Fibroblast of the aortic adventitia (primary cell): ENCODE measurements around the gene HEPHL1. TPM values are rescaled to one million over a fixed set of nuclear protein-coding genes. Genes with fewer than 3 reads are reported as not detected.

ENCODE experiments used
- DNase-seq: peaks from one replicate; pipeline ENCODE4 v3.0.0-alpha.2; 2010; ENCODE audit warnings: low read depth
- H3K4me3 ChIP-seq: 2 replicates; pipeline ENCODE4 v1.5.1; 2011; ENCODE audit warnings: low read depth, mild to moderate bottlenecking, control low read depth, low read length, moderate library complexity
- total RNA-seq: library from RNA; depleted of rRNA; stranded (reverse); fragments of >200 nt; gene quantifications from 2 replicates; pipeline ENCODE4 v1.2.3, GENCODE V29; 2012; ENCODE audit warnings: low replicate concordance
- TF ChIP-seq, protein P1 (sequence below): IDR thresholded peaks from 2 replicates; pipeline ENCODE4 v1.5.1; 2011; ENCODE audit warnings: mild to moderate bottlenecking, low read length, control low read depth, inconsistent platforms; ENCODE audit not compliant: insufficient read depth

The HEPHL1 gene
- total RNA-seq, 1 donor, result not detected

DNA sequence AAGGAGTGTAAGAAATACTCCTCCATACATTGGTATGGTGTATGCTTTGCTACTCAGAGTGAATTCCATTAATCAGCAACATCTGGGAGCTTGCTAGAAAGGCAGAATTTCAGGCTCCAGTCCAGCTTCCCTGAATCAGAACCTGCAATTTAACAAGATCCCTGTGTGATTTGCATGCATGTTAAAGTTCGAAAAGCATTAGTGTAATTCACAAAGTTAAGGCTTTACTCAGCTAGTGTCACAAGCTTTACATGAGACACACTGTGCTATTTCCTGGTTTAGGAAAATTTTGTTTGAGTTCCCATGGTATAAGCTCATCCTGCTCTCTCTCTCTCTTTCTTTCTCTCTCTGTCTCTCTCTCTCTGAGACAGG is 37.0 kb upstream of the HEPHL1 start:
- DNase-seq, result peak; percentile 74
- H3K4me3 ChIP-seq, result no peak overlapping the region
- TF ChIP-seq, protein P1, sequence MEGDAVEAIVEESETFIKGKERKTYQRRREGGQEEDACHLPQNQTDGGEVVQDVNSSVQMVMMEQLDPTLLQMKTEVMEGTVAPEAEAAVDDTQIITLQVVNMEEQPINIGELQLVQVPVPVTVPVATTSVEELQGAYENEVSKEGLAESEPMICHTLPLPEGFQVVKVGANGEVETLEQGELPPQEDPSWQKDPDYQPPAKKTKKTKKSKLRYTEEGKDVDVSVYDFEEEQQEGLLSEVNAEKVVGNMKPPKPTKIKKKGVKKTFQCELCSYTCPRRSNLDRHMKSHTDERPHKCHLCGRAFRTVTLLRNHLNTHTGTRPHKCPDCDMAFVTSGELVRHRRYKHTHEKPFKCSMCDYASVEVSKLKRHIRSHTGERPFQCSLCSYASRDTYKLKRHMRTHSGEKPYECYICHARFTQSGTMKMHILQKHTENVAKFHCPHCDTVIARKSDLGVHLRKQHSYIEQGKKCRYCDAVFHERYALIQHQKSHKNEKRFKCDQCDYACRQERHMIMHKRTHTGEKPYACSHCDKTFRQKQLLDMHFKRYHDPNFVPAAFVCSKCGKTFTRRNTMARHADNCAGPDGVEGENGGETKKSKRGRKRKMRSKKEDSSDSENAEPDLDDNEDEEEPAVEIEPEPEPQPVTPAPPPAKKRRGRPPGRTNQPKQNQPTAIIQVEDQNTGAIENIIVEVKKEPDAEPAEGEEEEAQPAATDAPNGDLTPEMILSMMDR, result no peak

DNA sequence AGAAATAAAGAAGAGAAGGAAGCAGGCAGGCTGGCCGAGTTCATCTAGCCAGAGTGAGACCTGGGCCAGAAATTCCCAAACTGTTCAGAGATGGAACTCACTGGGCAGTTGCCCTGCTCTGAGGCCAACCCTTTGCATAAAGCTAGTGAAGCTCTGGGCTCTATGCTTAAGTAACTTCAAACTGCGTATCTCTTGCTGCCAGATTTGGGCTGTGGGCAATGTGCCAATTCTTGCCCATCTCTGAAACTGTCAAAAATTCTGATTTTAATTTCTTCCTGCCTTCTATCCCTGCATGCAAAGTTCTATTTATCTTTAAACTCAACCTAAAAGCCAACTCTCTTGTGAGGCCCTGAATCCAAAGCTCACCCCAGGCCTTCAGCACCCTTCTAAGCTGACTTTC is 36.2 kb upstream of the HEPHL1 start:
- TF ChIP-seq, protein P1, result no peak
- DNase-seq, result peak; percentile 30
- H3K4me3 ChIP-seq, result no peak overlapping the region

DNA sequence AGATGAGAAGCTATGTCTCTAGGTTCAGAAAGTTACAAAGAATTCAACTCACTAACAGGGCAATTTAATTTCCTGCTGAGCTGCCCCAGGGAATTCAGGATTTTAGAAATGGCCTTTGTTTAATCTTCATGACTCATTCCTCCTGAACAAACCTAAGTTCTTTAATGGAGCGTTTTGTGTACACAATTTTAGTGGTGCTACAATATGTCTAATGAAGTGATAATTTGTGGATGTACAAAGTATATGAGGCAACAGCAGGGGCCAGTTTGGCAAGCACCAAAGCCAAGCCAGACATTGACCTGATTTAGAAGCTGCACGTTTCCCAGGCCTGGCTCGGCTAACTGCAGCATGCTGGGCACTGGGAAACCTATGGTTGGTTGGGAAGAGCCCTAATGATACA is 34.4 kb upstream of the HEPHL1 start:
- TF ChIP-seq, protein P1, result no peak
- DNase-seq, result peak; percentile 73
- no peak overlapping the region for H3K4me3 ChIP-seq

DNA sequence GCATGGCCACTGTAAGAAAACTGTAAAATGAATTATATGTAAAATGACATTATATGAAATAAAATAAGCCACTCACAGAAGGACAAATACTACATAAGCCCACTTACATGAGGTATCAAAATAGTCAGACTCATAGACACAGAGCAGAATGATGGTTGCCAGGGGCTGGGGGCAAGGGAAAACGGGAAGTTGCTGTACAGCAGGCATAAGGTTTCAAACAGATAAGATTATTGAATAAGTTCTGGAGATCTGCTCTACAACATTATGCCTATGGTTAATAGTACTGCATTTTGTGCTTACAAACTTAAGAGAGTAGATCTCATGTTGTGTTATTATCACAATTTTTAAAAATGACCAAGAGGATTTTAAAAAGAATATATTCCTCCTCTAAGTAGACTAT is 32.7 kb upstream of the HEPHL1 start:
- no peak overlapping the region for H3K4me3 ChIP-seq
- TF ChIP-seq, protein P1, result no peak
- DNase-seq, result no peak

DNA sequence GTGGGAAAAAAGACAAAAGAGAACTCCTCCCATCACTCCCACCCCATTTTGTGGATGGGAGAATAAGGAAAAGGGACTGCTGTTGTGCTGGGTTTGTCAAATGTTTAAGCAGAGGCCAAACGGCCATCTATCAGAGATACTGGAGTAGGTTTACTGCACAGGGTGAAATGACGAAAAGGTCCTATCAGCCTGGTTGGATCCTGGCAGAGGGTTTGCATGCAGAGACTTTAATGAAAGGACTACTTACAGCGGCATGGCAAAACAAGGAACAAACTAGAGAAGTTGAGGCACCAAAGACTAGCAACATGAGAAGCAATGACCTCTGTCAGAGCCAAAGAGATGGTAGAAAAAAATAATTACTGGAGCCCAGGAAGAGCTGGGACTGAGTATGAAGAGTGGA is 32.2 kb upstream of the HEPHL1 start:
- DNase-seq, result no peak
- H3K4me3 ChIP-seq, result no peak overlapping the region
- TF ChIP-seq, protein P1, result no peak

DNA sequence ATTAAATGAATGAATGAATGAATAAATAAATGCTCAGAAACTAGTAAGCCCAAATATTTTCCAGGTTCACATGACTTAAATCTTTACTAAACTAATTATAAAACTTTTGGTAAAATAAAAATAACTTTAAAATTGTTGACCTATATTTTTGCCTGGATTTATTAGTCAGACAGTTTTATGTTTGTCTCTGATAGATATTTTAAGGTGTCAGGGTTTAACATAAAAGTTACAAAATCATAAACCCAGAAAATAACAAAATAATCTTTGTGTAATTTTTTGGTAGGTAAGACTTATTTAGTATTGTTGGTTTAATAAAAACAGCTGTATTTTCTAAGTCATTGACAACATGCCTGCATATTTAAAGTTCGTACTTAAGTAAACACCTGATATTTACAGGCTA is 27.4 kb upstream of the HEPHL1 start:
- DNase-seq, result no peak
- TF ChIP-seq, protein P1, result no peak
- no peak overlapping the region for H3K4me3 ChIP-seq

DNA sequence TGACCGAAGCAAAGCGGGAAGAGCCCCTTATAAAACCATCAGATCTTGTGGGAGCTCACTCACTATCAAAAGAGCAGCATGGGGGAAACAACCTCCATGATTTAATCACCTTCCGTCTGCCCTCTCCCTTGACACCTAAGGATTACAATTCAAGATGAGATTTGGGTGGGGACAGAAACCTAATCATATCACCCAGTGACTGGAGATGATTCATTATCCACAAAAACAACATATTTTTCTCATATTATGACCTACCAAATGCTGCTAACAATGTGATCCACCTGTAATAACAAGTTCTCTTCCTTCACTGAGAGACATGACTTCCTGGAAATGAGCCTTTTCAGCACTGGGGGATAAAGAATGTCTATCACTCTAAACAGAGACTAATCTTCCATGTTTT is 23.4 kb upstream of the HEPHL1 start:
- DNase-seq, result no peak
- TF ChIP-seq, protein P1, result no peak
- no peak overlapping the region for H3K4me3 ChIP-seq
